Caco-2 (cell line): Measurements from ENCODE around the gene REEP1. TPM values are rescaled to one million over a fixed set of nuclear protein-coding genes. Genes with fewer than 3 reads are reported as not detected.

Source experiments
- BruUV-seq: library from RNA; stranded (reverse); fragments of 400-500 nt; replicated peaks from 2 replicates; lab custom pipeline; 2021; lab: Mats Ljungman, UMichigan
- CTCF ChIA-PET: fragments of 300-600 bp; sonication (Branson Sonifier 250); formaldehyde crosslinking; loops from one replicate; lab custom pipeline; 2022; ENCODE audit warnings: antibody characterized with exemption; lab: Charles Lee
- POLR2A ChIA-PET: fragments of 300-600 bp; sonication (Branson Sonifier 250); formaldehyde crosslinking; loops from one replicate; lab custom pipeline; 2022; ENCODE audit warnings: antibody characterized with exemption; lab: Charles Lee
- DNase-seq, 2 experiments: peaks; one replicate each; pipeline versions ENCODE4 v3.0.0 to v3.0.0-alpha.2; 2020 to 2022
- H3K27me3 ChIP-seq: replicated peaks from 2 replicates; pipeline ENCODE4 v1.6.0; 2011; ENCODE audit warnings: low read length; ENCODE audit not compliant: control insufficient read depth, insufficient read depth
- H3K36me3 ChIP-seq: 2 replicates; pipeline ENCODE4 v1.5.1; 2011; ENCODE audit warnings: low read length; ENCODE audit not compliant: control insufficient read depth, insufficient read depth
- H3K4me1 ChIP-seq: fragments of 250-450 bp; sonication (Bioruptor Pico); 2 replicates; pipeline ENCODE4 v1.5.1; 2020; ENCODE audit warnings: mild to moderate bottlenecking
- H3K4me3 ChIP-seq: 2 replicates; pipeline ENCODE4 v1.5.1; 2011; ENCODE audit warnings: low read depth, mild to moderate bottlenecking, control low read depth, low read length
- H3K9me3 ChIP-seq: fragments of 250-450 bp; sonication (Bioruptor Pico); 2 replicates; pipeline ENCODE4 v1.5.1; 2020; ENCODE audit warnings: mild to moderate bottlenecking, moderate library complexity
- H3K27ac Mint-ChIP-seq: one replicate; pipeline ENCODE4 v1.8.0; 2022; ENCODE audit warnings: mixed read lengths; ENCODE audit not compliant: unreplicated experiment
- H3K27me3 Mint-ChIP-seq: one replicate; pipeline ENCODE4 v1.8.0; 2022; ENCODE audit warnings: mixed read lengths; ENCODE audit not compliant: insufficient read depth, unreplicated experiment
- H3K36me3 Mint-ChIP-seq: one replicate; pipeline ENCODE4 v1.8.0; 2022; ENCODE audit warnings: mild to moderate bottlenecking, mixed read lengths; ENCODE audit not compliant: insufficient read depth, unreplicated experiment
- H3K4me1 Mint-ChIP-seq: one replicate; pipeline ENCODE4 v1.8.0; 2022; ENCODE audit warnings: low read depth, mixed read lengths; ENCODE audit not compliant: unreplicated experiment
- H3K4me3 Mint-ChIP-seq: one replicate; pipeline ENCODE4 v1.8.0; 2022; ENCODE audit warnings: mild to moderate bottlenecking, moderate library complexity, mixed read lengths; ENCODE audit not compliant: unreplicated experiment
- H3K9me3 Mint-ChIP-seq: one replicate; pipeline ENCODE4 v1.8.0; 2022; ENCODE audit warnings: mixed read lengths; ENCODE audit not compliant: unreplicated experiment
- intact Hi-C: fragments of 100-400 bp; cut with micrococcal nuclease; formaldehyde crosslinking; loops from one replicate; pipeline ENCODE4 v1.10.0; 2022; ENCODE audit not compliant: unreplicated experiment
- total RNA-seq: library from RNA; stranded (reverse); gene quantifications from 2 replicates; pipeline ENCODE4 v1.2.3, GENCODE V29; 2022
- TF ChIP-seq, protein P1 (sequence below), 2 experiments: fragments of 200-600 bp in 1 of 2; IDR thresholded peaks; 1 replicate in 1 of 2; 2 replicates in 1 of 2; pipeline versions ENCODE4 v1.5.1 to v1.8.0; 2011 to 2022; ENCODE audit warnings: antibody characterized with exemption in 1 of 2, control low read depth in 1 of 2, inconsistent platforms in 1 of 2, low read depth in 1 of 2, low read length in 1 of 2, mild to moderate bottlenecking in 1 of 2, moderate library complexity in 1 of 2; ENCODE audit not compliant: insufficient read depth in 1 of 2, severe bottlenecking in 1 of 2, unreplicated experiment in 1 of 2

Gene REEP1
- total RNA-seq, 1 experiment from 2014 or later = 16.6 TPM

DNA sequence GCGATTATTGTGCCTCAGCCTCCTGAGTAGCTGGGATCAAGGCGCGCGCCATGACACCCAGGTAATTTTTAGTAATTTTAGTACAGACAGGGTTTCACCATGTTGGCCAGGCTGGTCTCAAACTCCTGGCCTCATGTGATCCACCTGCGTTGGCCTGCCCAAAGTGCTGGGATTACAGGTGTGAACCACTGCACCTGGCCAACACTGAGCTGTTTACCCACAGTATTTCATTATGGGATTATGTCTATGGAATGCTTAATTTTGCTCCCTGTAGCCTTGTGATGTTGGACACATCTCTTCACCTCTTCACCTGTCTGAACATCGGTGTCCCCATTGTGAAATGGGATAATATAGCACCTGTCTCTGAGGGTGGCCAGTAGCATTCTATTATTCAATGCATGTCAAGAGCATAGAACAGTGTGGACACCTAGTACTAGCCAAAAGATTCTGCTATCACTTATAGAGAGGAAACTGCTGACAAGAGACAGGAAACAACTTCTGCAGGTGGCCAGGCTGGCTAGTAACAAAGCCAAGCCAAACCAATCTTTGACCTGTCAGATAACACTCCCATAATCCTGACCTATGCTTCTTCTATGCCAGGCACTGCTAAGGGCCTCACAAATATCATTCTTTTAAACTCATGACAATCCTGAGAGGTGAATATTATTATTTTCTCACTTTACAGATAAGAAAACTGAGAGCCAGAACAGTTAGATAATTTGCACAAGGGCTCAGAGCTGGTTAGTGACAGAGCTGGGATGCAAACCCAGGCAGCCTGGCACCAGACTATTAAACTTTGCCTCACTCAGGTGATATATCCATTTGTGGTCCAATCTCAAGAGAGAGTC is 29.4 kb upstream of the REEP1 start:
- no peak overlapping the region for H3K4me3 Mint-ChIP-seq
- no peak for DNase-seq
- BruUV-seq = no TSS peak
- Histone ChIP-seq H3K36me3 (no peaks in the 10 kb centered on the region), H3K4me3 (no peak overlapping the region), H3K9me3 (no peaks in the 10 kb centered on the region), H3K4me1 (no peaks in the 10 kb centered on the region), H3K27me3 (no peaks in the 10 kb centered on the region)
- intact Hi-C loops = no loop called here
- POLR2A ChIA-PET = interaction anchor here (0.7 kb wide), 1 partner anchor 26 kb away, joined by 6 read pairs; no protein-coding TSS in a partner anchor
- TF ChIP-seq, protein P1, sequence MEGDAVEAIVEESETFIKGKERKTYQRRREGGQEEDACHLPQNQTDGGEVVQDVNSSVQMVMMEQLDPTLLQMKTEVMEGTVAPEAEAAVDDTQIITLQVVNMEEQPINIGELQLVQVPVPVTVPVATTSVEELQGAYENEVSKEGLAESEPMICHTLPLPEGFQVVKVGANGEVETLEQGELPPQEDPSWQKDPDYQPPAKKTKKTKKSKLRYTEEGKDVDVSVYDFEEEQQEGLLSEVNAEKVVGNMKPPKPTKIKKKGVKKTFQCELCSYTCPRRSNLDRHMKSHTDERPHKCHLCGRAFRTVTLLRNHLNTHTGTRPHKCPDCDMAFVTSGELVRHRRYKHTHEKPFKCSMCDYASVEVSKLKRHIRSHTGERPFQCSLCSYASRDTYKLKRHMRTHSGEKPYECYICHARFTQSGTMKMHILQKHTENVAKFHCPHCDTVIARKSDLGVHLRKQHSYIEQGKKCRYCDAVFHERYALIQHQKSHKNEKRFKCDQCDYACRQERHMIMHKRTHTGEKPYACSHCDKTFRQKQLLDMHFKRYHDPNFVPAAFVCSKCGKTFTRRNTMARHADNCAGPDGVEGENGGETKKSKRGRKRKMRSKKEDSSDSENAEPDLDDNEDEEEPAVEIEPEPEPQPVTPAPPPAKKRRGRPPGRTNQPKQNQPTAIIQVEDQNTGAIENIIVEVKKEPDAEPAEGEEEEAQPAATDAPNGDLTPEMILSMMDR (IDR thresholded peaks at IDR 0.05; ENCODE audit: insufficient read depth in 1 of 2, low read depth in 1 of 2, low read length in 1 of 2, severe bottlenecking in 1 of 2, unreplicated experiment in 1 of 2) = no peak
- H3K4me1 Mint-ChIP-seq = peaks cover 7% of the 10 kb centered on the region
- H3K27ac Mint-ChIP-seq = no peak overlapping the region
- H3K27me3 Mint-ChIP-seq = no peaks in the 10 kb centered on the region
- no peaks in the 10 kb centered on the region for H3K9me3 Mint-ChIP-seq
- no peaks in the 10 kb centered on the region for H3K36me3 Mint-ChIP-seq
- CTCF ChIA-PET = interaction anchor here (0.6 to 4.3 kb wide), 4 partner anchors 10 to 159 kb away, joined by 3 to 25 read pairs (median 8); no protein-coding TSS in a partner anchor

DNA sequence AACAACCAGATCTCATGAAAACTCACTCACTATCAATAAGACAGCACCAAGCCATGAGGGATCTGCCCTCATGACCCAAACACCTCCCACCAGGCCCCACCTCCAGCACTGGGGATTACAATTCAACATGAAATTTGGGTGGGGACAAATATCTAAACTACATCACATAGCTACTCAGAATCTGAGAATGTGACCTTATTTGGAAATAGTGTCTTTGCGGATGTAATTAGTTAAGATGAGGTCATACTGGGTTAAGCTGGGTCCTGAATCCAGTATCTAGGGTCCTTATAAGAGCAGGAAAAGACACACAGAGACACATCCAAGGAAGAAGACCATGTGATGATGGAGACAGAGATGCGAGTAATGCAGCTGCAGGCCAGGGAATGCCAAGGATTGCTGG is 27.5 kb upstream of the REEP1 start:
- no TSS peak for BruUV-seq
- DNase-seq = no peak
- intact Hi-C loops = no loop called here
- Mint-ChIP-seq H3K36me3 (no peaks in the 10 kb centered on the region), H3K4me3 (no peak overlapping the region), H3K27me3 (no peaks in the 10 kb centered on the region), H3K27ac (no peak overlapping the region), H3K4me1 (peaks cover 7% of the 10 kb centered on the region), H3K9me3 (no peaks in the 10 kb centered on the region)
- H3K27me3 ChIP-seq = no peaks in the 10 kb centered on the region
- TF ChIP-seq, protein P1 (IDR thresholded peaks at IDR 0.05; ENCODE audit: insufficient read depth in 1 of 2, low read depth in 1 of 2, low read length in 1 of 2, severe bottlenecking in 1 of 2, unreplicated experiment in 1 of 2) = no peak
- H3K36me3 ChIP-seq = no peaks in the 10 kb centered on the region
- no peaks in the 10 kb centered on the region for H3K4me1 ChIP-seq
- ChIA-PET CTCF (no interaction called here), POLR2A (no interaction called here)
- H3K4me3 ChIP-seq = no peak overlapping the region
- H3K9me3 ChIP-seq = no peaks in the 10 kb centered on the region

DNA sequence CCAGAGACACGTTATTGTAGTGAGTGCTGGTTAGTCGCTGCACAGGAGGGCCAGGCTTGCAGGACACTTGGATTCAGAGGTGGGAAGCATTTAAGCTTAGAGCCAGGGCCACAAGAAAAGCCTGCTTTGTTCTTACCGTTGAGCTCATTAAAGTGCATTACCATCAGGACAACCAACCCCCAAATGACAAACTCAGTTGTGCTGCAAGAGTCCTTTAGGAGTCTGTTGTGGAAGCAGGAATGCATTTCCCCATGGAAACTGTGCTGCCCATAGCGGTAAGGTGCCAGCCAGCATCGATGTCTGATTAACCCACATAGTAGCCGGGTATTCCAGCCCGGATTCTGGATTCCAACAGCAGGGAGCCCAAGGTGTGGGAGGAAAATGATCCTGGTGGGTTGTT is 23.4 kb upstream of the REEP1 start:
- Histone ChIP-seq H3K36me3 (no peaks in the 10 kb centered on the region), H3K4me3 (no peak overlapping the region), H3K27me3 (no peaks in the 10 kb centered on the region), H3K4me1 (no peaks in the 10 kb centered on the region), H3K9me3 (no peaks in the 10 kb centered on the region)
- no peaks in the 10 kb centered on the region for H3K27me3 Mint-ChIP-seq
- peaks cover 10% of the 10 kb centered on the region for H3K4me1 Mint-ChIP-seq
- DNase-seq = no peak
- ChIA-PET CTCF (interaction anchor here (1.0 kb wide), 1 partner anchor 62 kb away, joined by 5 read pairs; no protein-coding TSS in a partner anchor), POLR2A (no interaction called here)
- H3K9me3 Mint-ChIP-seq = no peaks in the 10 kb centered on the region
- no TSS peak for BruUV-seq
- intact Hi-C loops = no loop called here
- no peak overlapping the region for H3K27ac Mint-ChIP-seq
- no peak overlapping the region for H3K4me3 Mint-ChIP-seq
- H3K36me3 Mint-ChIP-seq = no peaks in the 10 kb centered on the region
- TF ChIP-seq, protein P1 (IDR thresholded peaks at IDR 0.05; ENCODE audit: insufficient read depth in 1 of 2, low read depth in 1 of 2, low read length in 1 of 2, severe bottlenecking in 1 of 2, unreplicated experiment in 1 of 2) = no peak
